Measurements from ENCODE around the gene KLHL12.

DNA sequence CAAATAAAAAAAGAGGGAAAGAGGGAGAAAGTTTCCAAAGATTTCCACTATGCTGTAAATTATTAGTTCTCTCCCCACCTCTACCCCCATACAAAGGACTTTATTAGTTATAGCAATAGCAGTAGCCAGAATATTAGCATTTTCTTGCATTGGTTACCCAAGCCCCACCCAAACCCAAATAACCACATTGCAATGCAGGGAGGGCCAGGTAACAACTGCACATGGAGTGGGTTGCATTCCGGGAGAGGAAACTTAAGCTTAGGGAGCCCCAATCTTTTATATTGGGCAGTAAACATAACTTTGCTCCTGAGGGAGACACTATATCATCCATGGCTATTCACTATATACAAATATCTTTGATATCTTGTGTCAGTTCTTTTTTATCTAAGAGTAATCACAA is 25.1 kb upstream of the KLHL12 start:
- TF ChIP-seq EZH2 (IDR thresholded peaks at IDR 0.05; ENCODE audit: borderline replicate concordance, insufficient read depth, low read length, poor library complexity, severe bottlenecking) (no peak), CTCF (IDR thresholded peaks at IDR 0.05; ENCODE audit: poor library complexity, severe bottlenecking) (no peak)
